ENCODE measurements around the gene HSD17B1. TPM values are rescaled to one million over a fixed set of nuclear protein-coding genes. Genes with fewer than 3 reads are reported as not detected.
"Not testable (repeated sequence)": the region's sequence is repeated elsewhere in the genome, so short reads cannot be mapped to it uniquely, and the experiment has no call there.

The HSD17B1 gene
- total and polyA plus RNA-seq, 12 donors: 0.50 to 2.6 (median 0.89) TPM

DNA sequence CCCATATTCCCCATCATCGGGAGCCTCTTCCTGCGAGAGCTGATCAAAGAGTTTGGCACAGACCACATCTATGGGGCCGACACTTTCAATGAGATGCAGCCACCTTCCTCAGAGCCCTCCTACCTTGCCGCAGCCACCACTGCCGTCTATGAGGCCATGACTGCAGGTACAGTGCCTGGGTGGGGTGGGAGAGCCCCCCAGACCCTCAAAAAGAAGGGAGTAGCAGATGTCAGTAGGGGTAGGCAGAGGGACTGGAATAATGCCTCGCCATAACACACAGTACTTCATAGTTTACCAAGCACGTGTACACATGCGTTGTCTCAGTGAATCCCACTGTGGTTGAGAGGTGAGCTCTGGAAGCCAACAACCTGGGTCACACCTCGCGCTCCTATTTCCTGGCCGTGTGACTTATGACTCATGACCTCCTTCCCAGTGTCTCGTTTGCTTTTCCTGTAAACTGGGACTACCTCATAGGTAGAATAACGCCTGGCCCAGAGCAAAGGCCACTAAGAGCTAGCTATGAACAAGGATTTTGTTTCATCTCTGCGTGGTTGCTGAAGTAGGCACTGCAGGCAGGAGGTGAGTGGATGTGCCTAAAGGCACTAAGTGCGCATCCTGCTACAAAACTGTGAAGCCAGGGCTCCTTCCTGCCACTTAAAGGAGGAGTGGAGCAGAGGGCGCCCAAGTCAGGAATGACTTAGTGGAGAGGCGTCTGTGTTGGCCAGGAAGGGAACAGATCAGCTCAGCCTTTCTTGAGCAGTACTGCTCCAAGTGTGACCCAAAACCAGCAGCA lies 11.5 kb upstream of the HSD17B1 start:
- intact Hi-C loops (cut with DNase I): no loop called here
- Histone ChIP-seq H3K36me3 (peaks cover 0 to 71% (median 22%) of the 10 kb centered on the region in 9 donors), H3K9me3 (no peaks in the 10 kb centered on the region), H3K4me3 (no peak overlapping the region), H3K27ac (no peak overlapping the region), H3K4me1 (peaks cover 0 to 14% (median 10%) of the 10 kb centered on the region in 9 donors), H3K27me3 (no peaks in the 10 kb centered on the region)
- WGBS, 2 donors: 80 to 81% methylated on average over 17 of the region's 17 CpGs
- ATAC-seq (no peak), DNase-seq (no peak)
- TF ChIP-seq, protein P1, sequence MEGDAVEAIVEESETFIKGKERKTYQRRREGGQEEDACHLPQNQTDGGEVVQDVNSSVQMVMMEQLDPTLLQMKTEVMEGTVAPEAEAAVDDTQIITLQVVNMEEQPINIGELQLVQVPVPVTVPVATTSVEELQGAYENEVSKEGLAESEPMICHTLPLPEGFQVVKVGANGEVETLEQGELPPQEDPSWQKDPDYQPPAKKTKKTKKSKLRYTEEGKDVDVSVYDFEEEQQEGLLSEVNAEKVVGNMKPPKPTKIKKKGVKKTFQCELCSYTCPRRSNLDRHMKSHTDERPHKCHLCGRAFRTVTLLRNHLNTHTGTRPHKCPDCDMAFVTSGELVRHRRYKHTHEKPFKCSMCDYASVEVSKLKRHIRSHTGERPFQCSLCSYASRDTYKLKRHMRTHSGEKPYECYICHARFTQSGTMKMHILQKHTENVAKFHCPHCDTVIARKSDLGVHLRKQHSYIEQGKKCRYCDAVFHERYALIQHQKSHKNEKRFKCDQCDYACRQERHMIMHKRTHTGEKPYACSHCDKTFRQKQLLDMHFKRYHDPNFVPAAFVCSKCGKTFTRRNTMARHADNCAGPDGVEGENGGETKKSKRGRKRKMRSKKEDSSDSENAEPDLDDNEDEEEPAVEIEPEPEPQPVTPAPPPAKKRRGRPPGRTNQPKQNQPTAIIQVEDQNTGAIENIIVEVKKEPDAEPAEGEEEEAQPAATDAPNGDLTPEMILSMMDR (IDR thresholded peaks at IDR 0.05): no peak

DNA sequence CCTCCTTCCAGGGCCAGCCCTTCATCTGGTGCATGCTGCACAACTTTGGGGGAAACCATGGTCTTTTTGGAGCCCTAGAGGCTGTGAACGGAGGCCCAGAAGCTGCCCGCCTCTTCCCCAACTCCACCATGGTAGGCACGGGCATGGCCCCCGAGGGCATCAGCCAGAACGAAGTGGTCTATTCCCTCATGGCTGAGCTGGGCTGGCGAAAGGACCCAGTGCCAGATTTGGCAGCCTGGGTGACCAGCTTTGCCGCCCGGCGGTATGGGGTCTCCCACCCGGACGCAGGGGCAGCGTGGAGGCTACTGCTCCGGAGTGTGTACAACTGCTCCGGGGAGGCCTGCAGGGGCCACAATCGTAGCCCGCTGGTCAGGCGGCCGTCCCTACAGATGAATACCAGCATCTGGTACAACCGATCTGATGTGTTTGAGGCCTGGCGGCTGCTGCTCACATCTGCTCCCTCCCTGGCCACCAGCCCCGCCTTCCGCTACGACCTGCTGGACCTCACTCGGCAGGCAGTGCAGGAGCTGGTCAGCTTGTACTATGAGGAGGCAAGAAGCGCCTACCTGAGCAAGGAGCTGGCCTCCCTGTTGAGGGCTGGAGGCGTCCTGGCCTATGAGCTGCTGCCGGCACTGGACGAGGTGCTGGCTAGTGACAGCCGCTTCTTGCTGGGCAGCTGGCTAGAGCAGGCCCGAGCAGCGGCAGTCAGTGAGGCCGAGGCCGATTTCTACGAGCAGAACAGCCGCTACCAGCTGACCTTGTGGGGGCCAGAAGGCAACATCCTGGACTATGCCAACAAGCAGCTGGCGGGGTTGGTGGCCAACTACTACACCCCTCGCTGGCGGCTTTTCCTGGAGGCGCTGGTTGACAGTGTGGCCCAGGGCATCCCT lies 9.3 kb upstream of the HSD17B1 start:
- no peak for ATAC-seq
- Histone ChIP-seq H3K36me3 (peaks cover 0 to 67% (median 22%) of the 10 kb centered on the region in 9 donors), H3K27me3 (peaks cover 0 to 6% (median 0%) of the 10 kb centered on the region in 7 donors)

DNA sequence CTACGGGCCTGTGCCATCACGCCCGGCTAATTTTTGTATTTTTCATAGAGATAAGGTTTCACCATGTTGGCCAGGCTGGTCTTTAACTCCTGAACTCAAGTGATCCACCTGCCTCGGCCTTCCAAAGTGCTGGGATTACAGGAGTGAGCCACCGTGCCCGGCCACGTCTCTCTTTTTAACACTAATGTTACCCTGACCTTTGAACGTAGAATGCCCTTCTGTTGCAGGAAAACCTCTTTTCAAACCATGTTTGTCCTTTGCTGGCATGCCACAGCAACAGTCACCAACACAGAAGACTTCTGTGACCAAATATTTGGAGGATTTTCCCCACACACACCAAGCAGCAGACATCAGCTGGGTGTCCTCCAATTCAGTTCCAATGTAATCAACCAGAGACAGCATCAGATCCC lies 7.8 kb upstream of the HSD17B1 start:
- WGBS, 2 donors: 79 to 80% methylated on average over 8 of the region's 8 CpGs
- H3K9me3 ChIP-seq: no peaks in the 10 kb centered on the region
- H3K36me3 ChIP-seq: peaks cover 0 to 53% (median 22%) of the 10 kb centered on the region in 9 donors
- no peak for DNase-seq
- H3K27me3 ChIP-seq: peaks cover 0 to 13% (median 0%) of the 10 kb centered on the region in 7 donors
- no peak overlapping the region for H3K27ac ChIP-seq
- intact Hi-C loops (cut with DNase I): no loop called here
- no peak overlapping the region for H3K4me3 ChIP-seq
- no peak for ATAC-seq
- TF ChIP-seq, protein P1 (IDR thresholded peaks at IDR 0.05): no peak
- H3K4me1 ChIP-seq: peaks cover 5 to 24% (median 18%) of the 10 kb centered on the region in 9 donors

More for the DNA sequence above, 9.3 kb upstream of the HSD17B1 start:
- intact Hi-C loops (cut with DNase I): no loop called here
- Histone ChIP-seq H3K4me3 (no peak overlapping the region), H3K9me3 (no peaks in the 10 kb centered on the region), H3K27ac (no peak overlapping the region), H3K4me1 (peaks cover 5 to 18% (median 11%) of the 10 kb centered on the region in 9 donors)
- TF ChIP-seq, protein P1 (IDR thresholded peaks at IDR 0.05): no peak
- 93 to 94% methylated on average over 39 of the region's 39 CpGs for WGBS, 2 donors
- DNase-seq: no peak

DNA sequence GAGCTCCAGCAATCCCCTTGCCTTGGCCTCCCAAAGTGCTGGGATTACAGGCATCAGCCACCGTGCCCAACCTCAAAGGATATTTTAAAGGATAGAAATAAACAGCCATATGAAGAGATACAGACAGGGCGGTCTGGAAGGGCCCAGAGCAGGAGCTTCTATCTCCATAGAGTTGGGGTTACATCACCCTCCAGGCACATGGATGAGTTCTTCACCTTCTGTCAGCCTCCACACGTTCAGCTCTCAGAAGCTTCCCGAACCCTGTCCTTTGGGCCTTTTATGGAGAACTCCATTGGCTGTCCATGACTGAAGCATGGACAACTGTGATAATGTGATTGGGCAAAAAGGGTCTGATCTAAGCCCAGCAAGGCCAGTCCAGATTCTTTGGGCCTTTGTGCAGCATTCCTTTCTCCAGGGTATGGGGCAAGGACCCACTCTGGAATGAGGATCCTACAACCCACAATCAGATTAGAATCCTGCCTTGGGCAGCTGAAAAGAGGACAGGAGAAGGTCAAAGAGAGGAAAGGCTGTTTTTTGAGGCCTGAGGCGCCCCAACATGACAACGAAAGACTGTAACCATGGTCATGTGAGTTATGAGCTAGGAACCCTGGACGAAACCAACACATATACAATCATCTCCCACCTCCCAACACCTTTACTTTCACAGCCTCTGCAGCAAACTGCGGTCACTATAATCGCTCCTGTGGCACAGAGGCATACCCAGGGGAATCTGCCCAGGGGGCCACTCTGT lies 6.8 kb upstream of the HSD17B1 start:
- DNase-seq; intact Hi-C loops (cut with DNase I); H3K27ac ChIP-seq; H3K9me3 ChIP-seq; ATAC-seq; H3K4me3 ChIP-seq: not testable (repeated sequence)
- H3K4me1 ChIP-seq: peaks cover 5 to 24% (median 18%) of the 10 kb centered on the region in 9 donors
- 89 to 92% methylated on average over 9 of the region's 9 CpGs for WGBS, 2 donors
- H3K36me3 ChIP-seq: peaks cover 0 to 42% (median 22%) of the 10 kb centered on the region in 9 donors
- H3K27me3 ChIP-seq: peaks cover 0 to 13% (median 0%) of the 10 kb centered on the region in 7 donors

Data from heart right ventricle (tissue), 16 donors.